ENCODE results near the gene ICA1L.
"Not testable (repeated sequence)": the region's sequence is repeated elsewhere in the genome, so short reads cannot be mapped to it uniquely, and the experiment has no call there.

The ICA1L gene
- 4.1 to 5.0 reads per million in 2 donors for total RNA-seq

GRCh38 chr2:202871300-202872141 is at the start of gene ICA1L:
TSS of gene ICA1L (minus strand) at chr2:202871766. CDS start at chr2:202829009, 42,757 bp downstream.
- peak; percentile 20 to 63 (median 28) for DNase-seq

- no peak for DNase-seq
These were observed 47.3 kb upstream of the ICA1L start for GRCh38 chr2:202918860-202919259.

- DNase-seq: peak in 1 of 5 experiments; percentile 31
These were observed 41.0 kb upstream of the ICA1L start for GRCh38 chr2:202912342-202913201.

- DNase-seq: peak; percentile 76 to 96 (median 87)
These were observed 40.2 kb upstream of the ICA1L start, which contains the start of the genes CARF and WDR12 for GRCh38 chr2:202911512-202912341. TSS of gene CARF (plus strand) at chr2:202912275. CDS start at chr2:202941903, 29,628 bp downstream. TSS of gene WDR12 (minus strand) at chr2:202911673. CDS start at chr2:202911476, 197 bp downstream.

GRCh38 chr2:202911203-202911511 is 39.6 kb upstream of the ICA1L start:
- no peak for DNase-seq

- no peak for DNase-seq
These were observed 39.1 kb upstream of the ICA1L start for GRCh38 chr2:202910698-202911097.

- DNase-seq: not testable (repeated sequence)
These were observed 38.7 kb upstream of the ICA1L start for GRCh38 chr2:202910250-202910649.

- DNase-seq: no peak
These were observed 38.0 kb upstream of the ICA1L start for GRCh38 chr2:202909394-202910192.

- no peak for DNase-seq
These were observed 36.6 kb upstream of the ICA1L start for GRCh38 chr2:202908186-202908585.

GRCh38 chr2:202905507-202905906 is 33.9 kb upstream of the ICA1L start:
- not testable (repeated sequence) for DNase-seq

- no peak for DNase-seq
These were observed 13.6 kb upstream of the ICA1L start for GRCh38 chr2:202885190-202885589.

GRCh38 chr2:202883987-202884675 is 12.6 kb upstream of the ICA1L start:
- no peak for DNase-seq

- DNase-seq: no peak
These were observed 10.0 kb upstream of the ICA1L start for GRCh38 chr2:202881570-202881969.

GRCh38 chr2:202877699-202878098 is 6.1 kb upstream of the ICA1L start:
- no peak for DNase-seq

GRCh38 chr2:202870431-202871299 is 901 bp downstream of the ICA1L start:
- peak; percentile 19 to 70 (median 28) for DNase-seq

GRCh38 chr2:202861987-202862386 is 9.6 kb downstream of the ICA1L start:
- no peak for DNase-seq

GRCh38 chr2:202858601-202859000 is 13.0 kb downstream of the ICA1L start:
- no peak for DNase-seq

- not testable (repeated sequence) for DNase-seq
These were observed 22.2 kb downstream of the ICA1L start for GRCh38 chr2:202849343-202849742.

GRCh38 chr2:202848813-202849212 is 22.8 kb downstream of the ICA1L start:
- DNase-seq: no peak
